CD4-positive, alpha-beta T cell (primary cell): ENCODE results near the gene PPP1R12B. TPM values are rescaled to one million over a fixed set of nuclear protein-coding genes. Genes with fewer than 3 reads are reported as not detected.

ENCODE experiments used
- ATAC-seq: fragments of 200-7000 bp; cut with Tn5 transposase; one replicate; pipeline ENCODE4 v1.10.0; 2022; ENCODE audit warnings: mild to moderate bottlenecking; ENCODE audit not compliant: poor library complexity
- CTCF ChIA-PET: fragments of 350-600 bp; sonication (Branson Sonifier 250); formaldehyde crosslinking; loops from one replicate; lab custom pipeline; 2021; ENCODE audit warnings: antibody characterized with exemption, inconsistent platforms; lab: Charles Lee
- POLR2A ChIA-PET: fragments of 350-600 bp; sonication (Branson Sonifier 250); formaldehyde crosslinking; loops from one replicate; lab custom pipeline; 2021; ENCODE audit warnings: antibody characterized with exemption, inconsistent platforms; lab: Charles Lee
- DNase-seq, 14 experiments: peaks; one replicate each; pipeline ENCODE4 v3.0.0-alpha.2; 2013 to 2020; ENCODE audit warnings: mixed read lengths in 2 of 14
- H3K27ac ChIP-seq, 2 donors: one replicate each; pipeline versions ENCODE4 v1.5.1 to v1.7.0; 2013; ENCODE audit warnings: low read length in 2 of 2, low read depth in 1 of 2, mild to moderate bottlenecking in 1 of 2
- H3K27me3 ChIP-seq, 2 experiments: 1 replicate in 1 of 2; 2 replicates in 1 of 2; pipeline versions ENCODE4 v1.6.1 to v1.7.0; 2013; ENCODE audit warnings: low read length in 2 of 2, control low read depth in 1 of 2, mild to moderate bottlenecking in 1 of 2, moderate library complexity in 1 of 2; ENCODE audit not compliant: insufficient read depth in 2 of 2, control insufficient read depth in 1 of 2
- H3K36me3 ChIP-seq: one replicate; pipeline ENCODE4 v1.6.1; 2013; ENCODE audit warnings: low read length, control low read depth; ENCODE audit not compliant: insufficient read depth
- H3K4me1 ChIP-seq: one replicate; pipeline ENCODE4 v1.6.1; 2013; ENCODE audit warnings: low read length, control low read depth; ENCODE audit not compliant: insufficient read depth
- H3K4me3 ChIP-seq: one replicate; pipeline ENCODE4 v1.5.1; 2013; ENCODE audit warnings: mild to moderate bottlenecking, low read length, moderate library complexity
- H3K9me3 ChIP-seq, 2 experiments: 1 replicate in 1 of 2; 2 replicates in 1 of 2; pipeline versions ENCODE4 v1.6.1 to v1.7.0; 2013; ENCODE audit warnings: low read length in 2 of 2, mild to moderate bottlenecking in 2 of 2, control low read depth in 1 of 2, moderate library complexity in 1 of 2; ENCODE audit not compliant: control insufficient read depth in 1 of 2, insufficient read depth in 1 of 2
- H3K27ac Mint-ChIP-seq: one replicate; pipeline ENCODE4 v1.8.0; 2020; ENCODE audit warnings: mixed read lengths
- H3K27me3 Mint-ChIP-seq: one replicate; pipeline ENCODE4 v1.8.0; 2021; ENCODE audit warnings: mixed read lengths
- H3K36me3 Mint-ChIP-seq: one replicate; pipeline ENCODE4 v1.8.0; 2021; ENCODE audit warnings: low read depth, mixed read lengths
- H3K4me1 Mint-ChIP-seq: one replicate; pipeline ENCODE4 v1.8.0; 2021; ENCODE audit warnings: low read depth, mixed read lengths
- H3K4me3 Mint-ChIP-seq: one replicate; pipeline ENCODE4 v1.8.0; 2020; ENCODE audit warnings: mild to moderate bottlenecking, mixed read lengths
- H3K9me3 Mint-ChIP-seq: one replicate; pipeline ENCODE4 v1.8.0; 2020; ENCODE audit warnings: mixed read lengths
- CTCF ChIP-seq: fragments of 200-600 bp; IDR thresholded peaks from one replicate; pipeline ENCODE4 v1.8.0; 2022; ENCODE audit warnings: antibody characterized with exemption, mild to moderate bottlenecking
- intact Hi-C, 2 experiments: fragments of 100-400 bp; cut with DNase I in 1 of 2; cut with micrococcal nuclease in 1 of 2; formaldehyde crosslinking; loops; one replicate each; pipeline versions ENCODE4 v1.15.1 to v1.9.0; 2023 to 2025; cut with DNase I, micrococcal nuclease
- total RNA-seq, 174 experiments: library from RNA in 2 of 174; stranded (reverse) in 2 of 174; gene quantifications; one replicate each; pipeline ENCODE4 v1.2.3 and lab custom pipeline; 2021 to 2026

The PPP1R12B gene
- total RNA-seq, 2 experiments from 2014 or later: 15.0 to 15.3 TPM

GRCh38 chr1:202589190-202589930 lies 240.9 kb downstream of the PPP1R12B start:
- Histone ChIP-seq H3K36me3 (no peaks in the 10 kb centered on the region), H3K27me3 (no peaks in the 10 kb centered on the region), H3K27ac (no peak overlapping the region), H3K4me3 (no peak overlapping the region), H3K9me3 (no peaks in the 10 kb centered on the region), H3K4me1 (no peaks in the 10 kb centered on the region)
- POLR2A ChIA-PET: no interaction called here
- DNase-seq (no peak), ATAC-seq (no peak)
- Mint-ChIP-seq H3K27ac (no peak overlapping the region), H3K9me3 (no peaks in the 10 kb centered on the region), H3K4me1 (no peaks in the 10 kb centered on the region), H3K36me3 (peaks cover 8% of the 10 kb centered on the region), H3K4me3 (no peak overlapping the region), H3K27me3 (no peaks in the 10 kb centered on the region)
- intact Hi-C loops: no loop called here
- no peak for TF ChIP-seq CTCF
- CTCF ChIA-PET: no interaction called here

- Histone ChIP-seq H3K27ac (no peak overlapping the region), H3K4me1 (no peaks in the 10 kb centered on the region), H3K36me3 (no peaks in the 10 kb centered on the region), H3K9me3 (no peaks in the 10 kb centered on the region), H3K27me3 (no peaks in the 10 kb centered on the region), H3K4me3 (no peak overlapping the region)
- POLR2A ChIA-PET: no interaction called here
- intact Hi-C loops: no loop called here
- H3K4me3 Mint-ChIP-seq: no peak overlapping the region
- H3K27ac Mint-ChIP-seq: no peak overlapping the region
- no peaks in the 10 kb centered on the region for H3K27me3 Mint-ChIP-seq
- ATAC-seq: no peak
- no peaks in the 10 kb centered on the region for H3K9me3 Mint-ChIP-seq
- CTCF ChIA-PET: no interaction called here
- TF ChIP-seq CTCF: no peak
- H3K36me3 Mint-ChIP-seq: peaks cover 5% of the 10 kb centered on the region
- no peak for DNase-seq
- no peaks in the 10 kb centered on the region for H3K4me1 Mint-ChIP-seq
Observed at GRCh38 chr1:202590126-202590525, 241.6 kb downstream of the PPP1R12B start.

- H3K9me3 ChIP-seq: no peaks in the 10 kb centered on the region
- H3K36me3 Mint-ChIP-seq: peaks cover 2% of the 10 kb centered on the region
- CTCF ChIA-PET: no interaction called here
- DNase-seq: no peak
- TF ChIP-seq CTCF: no peak
- H3K27me3 ChIP-seq: no peaks in the 10 kb centered on the region
- no peaks in the 10 kb centered on the region for H3K4me1 ChIP-seq
- H3K9me3 Mint-ChIP-seq: no peaks in the 10 kb centered on the region
- H3K4me1 Mint-ChIP-seq: no peaks in the 10 kb centered on the region
- H3K27me3 Mint-ChIP-seq: no peaks in the 10 kb centered on the region
- POLR2A ChIA-PET: no interaction called here
- no peak overlapping the region for H3K4me3 ChIP-seq
- no peak overlapping the region for H3K27ac ChIP-seq
- H3K27ac Mint-ChIP-seq: no peak overlapping the region
- H3K36me3 ChIP-seq: no peaks in the 10 kb centered on the region
- ATAC-seq: no peak
- intact Hi-C loops: no loop called here
- no peak overlapping the region for H3K4me3 Mint-ChIP-seq
Observed at GRCh38 chr1:202590975-202591411, 242.5 kb downstream of the PPP1R12B start.
